ENCODE results near the gene LSS. TPM values are rescaled to one million over a fixed set of nuclear protein-coding genes. Genes with fewer than 3 reads are reported as not detected.

Gene LSS
- total RNA-seq, 4 donors from 2014 or later: 43.7 to 172 (median 66.5) TPM

GRCh38 chr21:46212721-46213484 is 15.7 kb downstream of the LSS start:
- Histone ChIP-seq H3K27ac (no peak overlapping the region), H3K4me1 (no peaks in the 10 kb centered on the region), H3K27me3 (no peaks in the 10 kb centered on the region), H3K4me3 (no peak overlapping the region), H3K36me3 (peaks cover 0 to 93% (median 0%) of the 10 kb centered on the region in 3 donors), H3K9me3 (no peaks in the 10 kb centered on the region)
- TF ChIP-seq POLR2A (IDR thresholded peaks at IDR 0.05) (no peak), CTCF (IDR thresholded peaks at IDR 0.05) (no peak)
- DNase-seq: peak in 2 of 3 donors; percentile 7 to 40

GRCh38 chr21:46211786-46212720 is 16.5 kb downstream of the LSS start:
- Histone ChIP-seq H3K4me3 (no peak overlapping the region), H3K27me3 (no peaks in the 10 kb centered on the region), H3K27ac (no peak overlapping the region), H3K4me1 (no peaks in the 10 kb centered on the region), H3K36me3 (peaks cover 0 to 93% (median 0%) of the 10 kb centered on the region in 3 donors), H3K9me3 (no peaks in the 10 kb centered on the region)
- TF ChIP-seq CTCF (IDR thresholded peaks at IDR 0.05): no peak
- no peak for TF ChIP-seq POLR2A (IDR thresholded peaks at IDR 0.05)
- peak in 2 of 3 donors; percentile 27 to 37 for DNase-seq

- peaks cover 0 to 96% (median 0%) of the 10 kb centered on the region in 3 donors for H3K36me3 ChIP-seq
- DNase-seq: peak in 2 of 3 donors; percentile 4 to 21
- no peak overlapping the region for H3K27ac ChIP-seq
- H3K27me3 ChIP-seq: no peaks in the 10 kb centered on the region
- no peaks in the 10 kb centered on the region for H3K9me3 ChIP-seq
- no peaks in the 10 kb centered on the region for H3K4me1 ChIP-seq
- no peak overlapping the region for H3K4me3 ChIP-seq
- TF ChIP-seq CTCF (IDR thresholded peaks at IDR 0.05): no peak
- no peak for TF ChIP-seq POLR2A (IDR thresholded peaks at IDR 0.05)
Measured at GRCh38 chr21:46211376-46211775, 17.2 kb downstream of the LSS start.

GRCh38 chr21:46210378-46211136 is 18.0 kb downstream of the LSS start:
- no peaks in the 10 kb centered on the region for H3K9me3 ChIP-seq
- H3K4me1 ChIP-seq: no peaks in the 10 kb centered on the region
- peaks cover 0 to 97% (median 0%) of the 10 kb centered on the region in 3 donors for H3K36me3 ChIP-seq
- TF ChIP-seq CTCF (IDR thresholded peaks at IDR 0.05) (no peak), POLR2A (IDR thresholded peaks at IDR 0.05) (no peak)
- peak in 1 of 3 donors; percentile 28 for DNase-seq
- H3K27me3 ChIP-seq: no peaks in the 10 kb centered on the region
- no peak overlapping the region for H3K27ac ChIP-seq
- no peak overlapping the region for H3K4me3 ChIP-seq

All from Peyer's patch (tissue), 4 donors.